ENCODE data around the gene SLX9.

SLX9 gene

GRCh38 chr21:44931501-44932407 is 8.1 kb upstream of the SLX9 start:
- no peak for DNase-seq

GRCh38 chr21:44932408-44933181 is 7.2 kb upstream of the SLX9 start:
- no peak for DNase-seq

- no peak for DNase-seq
Measured at GRCh38 chr21:44933199-44933917, 6.5 kb upstream of the SLX9 start.

GRCh38 chr21:44933918-44934260 is 5.9 kb upstream of the SLX9 start:
- DNase-seq = no peak

GRCh38 chr21:44934276-44934675 is 5.6 kb upstream of the SLX9 start:
- DNase-seq = no peak

- DNase-seq = no peak
Measured at GRCh38 chr21:44934797-44935532, 4.9 kb upstream of the SLX9 start.

- no peak for DNase-seq
Measured at GRCh38 chr21:44935533-44935927, 4.3 kb upstream of the SLX9 start.

GRCh38 chr21:44938772-44939531 is 877 bp upstream of the SLX9 start:
- no peak for DNase-seq

- no peak for DNase-seq
Measured at GRCh38 chr21:44940116-44940631, 345 bp downstream of the SLX9 start.

GRCh38 chr21:44941567-44941966 is 1.7 kb downstream of the SLX9 start:
- no peak for DNase-seq

GRCh38 chr21:44942566-44942965 is 2.7 kb downstream of the SLX9 start:
- no peak for DNase-seq

- no peak for DNase-seq
Measured at GRCh38 chr21:44943005-44943685, 3.3 kb downstream of the SLX9 start.

GRCh38 chr21:44943686-44944550 is 4.1 kb downstream of the SLX9 start:
- DNase-seq = no peak

GRCh38 chr21:44944596-44944995 is 4.8 kb downstream of the SLX9 start:
- DNase-seq = no peak

GRCh38 chr21:44946254-44947041 is 6.6 kb downstream of the SLX9 start:
- DNase-seq = no peak

- DNase-seq = no peak
Measured at GRCh38 chr21:44947111-44947929, 7.5 kb downstream of the SLX9 start.

GRCh38 chr21:44947930-44948331 is 8.1 kb downstream of the SLX9 start:
- DNase-seq = no peak

- no peak for DNase-seq
Measured at GRCh38 chr21:44948426-44949120, 8.7 kb downstream of the SLX9 start.
